CD14-positive monocyte (primary cell): Measurements from ENCODE around the gene DYNC2I2. TPM values are rescaled to one million over a fixed set of nuclear protein-coding genes. Genes with fewer than 3 reads are reported as not detected.
A peak's percentile ranks its signal among the peaks of the same experiment; 100 is the strongest.

ENCODE experiments used
- DNase-seq, 3 donors: peaks; one replicate each; pipeline ENCODE4 v3.0.0-alpha.2; 2011 to 2022
- H2AFZ ChIP-seq: 2 replicates; pipeline ENCODE4 v1.6.0; 2012; ENCODE audit warnings: mild to moderate bottlenecking, low read depth, low read length, inconsistent platforms; ENCODE audit not compliant: insufficient read depth, poor library complexity, severe bottlenecking
- H3K27ac ChIP-seq, 2 donors: 1 replicate in 1 of 2; 2 replicates in 1 of 2; pipeline ENCODE4 v1.5.1; 2012 to 2013; ENCODE audit warnings: low read length in 2 of 2, control low read depth in 1 of 2, inconsistent platforms in 1 of 2, low read depth in 1 of 2, mild to moderate bottlenecking in 1 of 2
- H3K27me3 ChIP-seq, 2 donors: one replicate each; pipeline versions ENCODE4 v1.6.0 to v1.6.1; 2011 to 2013; ENCODE audit warnings: low read length in 2 of 2; ENCODE audit not compliant: control insufficient read depth in 2 of 2, insufficient read depth in 2 of 2
- H3K36me3 ChIP-seq, 2 donors: replicated peaks in 1 of 2; 1 replicate in 1 of 2; 2 replicates in 1 of 2; pipeline versions ENCODE4 v1.5.1 to v1.6.1; 2012 to 2013; ENCODE audit warnings: low read length in 2 of 2, control low read depth in 1 of 2, inconsistent platforms in 1 of 2, mild to moderate bottlenecking in 1 of 2; ENCODE audit not compliant: insufficient read depth in 2 of 2, control insufficient read depth in 1 of 2
- H3K4me1 ChIP-seq, 2 donors: 1 replicate in 1 of 2; 2 replicates in 1 of 2; pipeline versions ENCODE4 v1.5.1 to v1.6.1; 2012 to 2013; ENCODE audit warnings: low read length in 2 of 2, control low read depth in 1 of 2, inconsistent platforms in 1 of 2, mild to moderate bottlenecking in 1 of 2, moderate library complexity in 1 of 2; ENCODE audit not compliant: insufficient read depth in 2 of 2, control insufficient read depth in 1 of 2
- H3K4me2 ChIP-seq: replicated peaks from 2 replicates; pipeline ENCODE3; 2012; ENCODE audit warnings: low read length, moderate library complexity, mild to moderate bottlenecking; ENCODE audit not compliant: poor library complexity, severe bottlenecking; ENCODE audit errors: extremely low read depth
- H3K4me3 ChIP-seq, 3 experiments: fragments of 200-600 bp in 1 of 3; sonication (generic) in 1 of 3; replicated peaks in 1 of 3; 1 replicate in 2 of 3; 2 replicates in 1 of 3; pipeline ENCODE4 v1.5.1; 2011 to 2013; ENCODE audit warnings: low read length in 3 of 3, mild to moderate bottlenecking in 3 of 3, control low read depth in 2 of 3, low read depth in 2 of 3, inconsistent platforms in 1 of 3, moderate library complexity in 1 of 3
- H3K79me2 ChIP-seq: 2 replicates; pipeline ENCODE4 v1.6.0; 2012; ENCODE audit warnings: mild to moderate bottlenecking, control low read depth, inconsistent platforms, low read length, moderate library complexity; ENCODE audit not compliant: insufficient read depth
- H3K9ac ChIP-seq: 2 replicates; pipeline ENCODE4 v1.6.0; 2017; ENCODE audit warnings: low read length, mild to moderate bottlenecking; ENCODE audit not compliant: insufficient read depth, poor library complexity, severe bottlenecking
- H3K9me3 ChIP-seq, 2 donors: replicated peaks in 1 of 2; 1 replicate in 1 of 2; 2 replicates in 1 of 2; pipeline versions ENCODE4 v1.5.1 to v1.6.1; 2012 to 2013; ENCODE audit warnings: low read length in 2 of 2, control low read depth in 1 of 2; ENCODE audit not compliant: control insufficient read depth in 1 of 2, insufficient read depth in 1 of 2
- H4K20me1 ChIP-seq: 2 replicates; pipeline ENCODE4 v1.6.0; 2012; ENCODE audit warnings: mild to moderate bottlenecking, low read length, control low read depth, moderate library complexity; ENCODE audit not compliant: insufficient read depth
- H3K27ac Mint-ChIP-seq, 7 donors: one replicate each; pipeline ENCODE4 v1.8.0; 2020; ENCODE audit warnings: mild to moderate bottlenecking in 7 of 7, mixed read lengths in 7 of 7, moderate library complexity in 6 of 7, inconsistent platforms in 2 of 7
- H3K27me3 Mint-ChIP-seq, 3 donors: one replicate each; pipeline ENCODE4 v1.8.0; 2021 to 2022; ENCODE audit warnings: low read depth in 3 of 3, mild to moderate bottlenecking in 3 of 3, mixed read lengths in 3 of 3, moderate library complexity in 3 of 3, inconsistent platforms in 1 of 3
- H3K36me3 Mint-ChIP-seq, 2 donors: one replicate each; pipeline ENCODE4 v1.8.0; 2020; ENCODE audit warnings: mixed read lengths in 2 of 2, inconsistent platforms in 1 of 2, mild to moderate bottlenecking in 1 of 2
- H3K4me1 Mint-ChIP-seq: one replicate; pipeline ENCODE4 v1.8.0; 2020; ENCODE audit warnings: mild to moderate bottlenecking, mixed read lengths
- H3K4me3 Mint-ChIP-seq, 2 donors: one replicate each; pipeline ENCODE4 v1.8.0; 2020; ENCODE audit warnings: mild to moderate bottlenecking in 2 of 2, mixed read lengths in 2 of 2, moderate library complexity in 1 of 2
- H3K9me3 Mint-ChIP-seq, 7 donors: one replicate each; pipeline ENCODE4 v1.8.0; 2020 to 2022; ENCODE audit warnings: mixed read lengths in 7 of 7, mild to moderate bottlenecking in 6 of 7, moderate library complexity in 6 of 7, inconsistent platforms in 2 of 7
- CTCF ChIP-seq: fragments of 200-600 bp; IDR thresholded peaks from one replicate; pipeline ENCODE4 v1.8.0; 2022; ENCODE audit warnings: antibody characterized with exemption, mild to moderate bottlenecking
- WGBS: methylation state at CpG from one replicate; pipeline ENCODE4 v1.1.5; 2013; ENCODE audit warnings: missing lambda C conversion rate; ENCODE audit not compliant: insufficient coverage; 5-methylcytosine and 5-hydroxymethylcytosine counted together
- intact Hi-C, 2 donors: fragments of 100-400 bp; cut with micrococcal nuclease; formaldehyde crosslinking; loops; one replicate each; pipeline versions ENCODE4 v1.15.0 to v1.15.1; 2023
- polyA minus RNA-seq: library from RNA; depleted of rRNA, polyadenylated mRNA; stranded (reverse); fragments of >200 nt; gene quantifications from 2 replicates; pipeline ENCODE4 v1.2.3, GENCODE V29; 2012
- polyA plus RNA-seq, 3 donors: library from polyadenylated mRNA; depleted of rRNA in 1 of 3; unstranded in 2 of 3; stranded (reverse) in 1 of 3; fragments of 300-500 nt in 2 of 3; fragments of >200 nt in 1 of 3; fragmentation: Illumina TruSeq in 2 of 3; gene quantifications; 1 replicate in 2 of 3; 2 replicates in 1 of 3; pipeline ENCODE4 v1.2.3, GENCODE V29; 2012 to 2021
- total RNA-seq, 12 experiments: library from RNA in 1 of 12; stranded (reverse) in 1 of 12; fragments of 120-200 nt in 1 of 12; gene quantifications; one replicate each; pipeline ENCODE4 v1.2.4 and lab custom pipeline; 2013 to 2026; ENCODE audit warnings: mixed read lengths in 6 of 12, inconsistent platforms in 1 of 12

The DYNC2I2 gene
- 3.0 TPM for total RNA-seq (2013)
- polyA plus RNA-seq (1 to 10 TPM; 1.5 to 2.1 (median 1.9) TPM), polyA minus RNA-seq (1.8 and 4.0 TPM in 2 replicates), total RNA-seq (lab: John Stamatoyannopoulos, UW) (0.46 to 10.1 (median 0.88) reads per million in 11 experiments)

GRCh38 chr9:128656416-128657343 lies at the start of gene DYNC2I2:
Gene DYNC2I2, minus strand, starts transcription at chr9:128656847. Its CDS starts 121 bp downstream, at chr9:128656726.
- Histone ChIP-seq H3K27ac (peak within 1 kb of the TSS; percentile 93 to 98), H4K20me1 (no peaks in the 10 kb centered on the region), H3K4me3 (peak within 1 kb of the TSS; percentile 62 to 80 (median 77)), H3K4me1 (peaks cover 11 to 14% of the 10 kb centered on the region in 2 donors), H3K9me3 (no peaks in the 10 kb centered on the region), H2AFZ (peak within 1 kb of the TSS; percentile 96), H3K79me2 (no peaks in the 10 kb centered on the region), H3K36me3 (no peaks in the 10 kb centered on the region), H3K9ac (peak within 1 kb of the TSS; percentile 86), H3K27me3 (no peaks in the 10 kb centered on the region), H3K4me2 (peak within 1 kb of the TSS; percentile 90)
- H3K27me3 Mint-ChIP-seq: peaks cover 1 to 7% (median 2%) of the 10 kb centered on the region in 3 donors
- peak within 1 kb of the TSS; percentile 84 to 98 for H3K4me3 Mint-ChIP-seq
- H3K4me1 Mint-ChIP-seq: peaks cover 7% of the 10 kb centered on the region
- WGBS: under 1% methylated on average over 78 of the region's 86 CpGs
- peak within 1 kb of the TSS; percentile 98 to 100 (median 99) for H3K27ac Mint-ChIP-seq
- H3K36me3 Mint-ChIP-seq: no peaks in the 10 kb centered on the region
- intact Hi-C loops: loop anchor here in 1 of 2 donors (2.0 kb wide), 1 partner anchor 26 kb away; no protein-coding TSS in a partner anchor
- DNase-seq: peak; percentile 94 to 96 (median 96)
- no peak for TF ChIP-seq CTCF
- H3K9me3 Mint-ChIP-seq: no peaks in the 10 kb centered on the region

DNA sequence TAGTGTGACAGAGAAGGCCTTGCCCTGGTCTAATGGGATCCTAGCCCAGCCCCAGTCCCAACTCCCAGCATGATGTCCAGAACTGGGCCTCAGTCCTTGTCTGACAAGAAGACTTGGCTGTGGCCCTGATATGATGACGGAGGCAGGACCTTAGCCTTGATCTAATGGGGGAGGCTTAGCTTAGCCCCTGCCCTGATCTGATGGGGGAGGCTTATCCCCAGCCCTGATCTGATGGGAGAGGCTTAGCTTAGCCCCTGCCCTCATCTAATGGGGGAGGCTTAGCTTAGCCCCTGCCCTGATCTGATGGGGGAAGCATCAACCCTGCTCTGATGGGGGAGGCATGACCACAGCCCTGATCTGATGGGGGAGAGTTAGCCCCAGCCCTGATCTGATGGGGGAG lies 49.4 kb upstream of the DYNC2I2 start:
- H3K27ac ChIP-seq: no peak overlapping the region

More for the DNA sequence above, 49.4 kb upstream of the DYNC2I2 start:
- H3K27ac Mint-ChIP-seq: no peak overlapping the region
- no peak for TF ChIP-seq CTCF
- peaks cover 13% of the 10 kb centered on the region for H3K4me1 Mint-ChIP-seq
- no peaks in the 10 kb centered on the region for H3K9me3 Mint-ChIP-seq
- no peak for DNase-seq
- intact Hi-C loops: no loop called here
- Histone ChIP-seq H3K4me2 (no peak overlapping the region), H3K4me3 (no peak overlapping the region), H2AFZ (no peak overlapping the region), H3K9ac (no peak overlapping the region), H3K79me2 (no peaks in the 10 kb centered on the region), H4K20me1 (no peaks in the 10 kb centered on the region), H3K9me3 (no peaks in the 10 kb centered on the region), H3K27me3 (peaks cover 0 to 10% of the 10 kb centered on the region in 2 donors), H3K36me3 (no peaks in the 10 kb centered on the region), H3K4me1 (peaks cover 12 to 15% of the 10 kb centered on the region in 2 donors)
- no CpG with 5 or more reads among the region's 1 CpG for WGBS
- no peaks in the 10 kb centered on the region for H3K36me3 Mint-ChIP-seq
- no peak overlapping the region for H3K4me3 Mint-ChIP-seq
- H3K27me3 Mint-ChIP-seq: peaks cover 8 to 13% (median 12%) of the 10 kb centered on the region in 3 donors
